Fibroblast of pulmonary artery (primary cell): Measurements from ENCODE around the gene KIF16B.
A peak's percentile ranks its signal among the peaks of the same experiment; 100 is the strongest.
"Not testable (repeated sequence)": the region's sequence is repeated elsewhere in the genome, so short reads cannot be mapped to it uniquely, and the experiment has no call there.

ENCODE experiments used
- DNase-seq: peaks from one replicate; pipeline ENCODE4 v3.0.0-alpha.2; 2010; ENCODE audit warnings: low read depth
- H3K4me3 ChIP-seq: replicated peaks from 2 replicates; pipeline ENCODE4 v1.5.1; 2011; ENCODE audit warnings: low read depth, mild to moderate bottlenecking, control low read depth, low read length, moderate library complexity
- CTCF ChIP-seq: IDR thresholded peaks from 2 replicates; pipeline ENCODE4 v1.5.1; 2011; ENCODE audit warnings: mild to moderate bottlenecking, control low read depth, low read length, inconsistent platforms; ENCODE audit errors: missing control alignments

Gene KIF16B

GRCh38 chr20:16441546-16442164 lies 131.6 kb downstream of the KIF16B start:
- no peak for TF ChIP-seq CTCF
- DNase-seq: no peak
- H3K4me3 ChIP-seq: no peak overlapping the region

- TF ChIP-seq CTCF: no peak
- H3K4me3 ChIP-seq: no peak overlapping the region
- DNase-seq: no peak
These were observed 132.6 kb downstream of the KIF16B start for GRCh38 chr20:16440686-16441085.

- not testable (repeated sequence) for H3K4me3 ChIP-seq, DNase-seq
These were observed 133.7 kb downstream of the KIF16B start for GRCh38 chr20:16439540-16439939.

- TF ChIP-seq CTCF: no peak
- H3K4me3 ChIP-seq: no peak overlapping the region
- DNase-seq: no peak
These were observed 135.1 kb downstream of the KIF16B start for GRCh38 chr20:16438100-16438499.

GRCh38 chr20:16437387-16437996 lies 135.8 kb downstream of the KIF16B start:
- H3K4me3 ChIP-seq: no peak overlapping the region
- TF ChIP-seq CTCF: no peak
- no peak for DNase-seq

GRCh38 chr20:16434062-16434664 lies 139.1 kb downstream of the KIF16B start:
- DNase-seq: peak; percentile 44
- peak; percentile 73 for TF ChIP-seq CTCF
- H3K4me3 ChIP-seq: no peak overlapping the region

- no peak overlapping the region for H3K4me3 ChIP-seq
- TF ChIP-seq CTCF: no peak
- DNase-seq: peak; percentile 4
These were observed 140.0 kb downstream of the KIF16B start for GRCh38 chr20:16433293-16433580.
